ENCODE measurements around the gene KIF24.
"Not testable (repeated sequence)": the region's sequence is repeated elsewhere in the genome, so short reads cannot be mapped to it uniquely, and the experiment has no call there.

KIF24 gene

GRCh38 chr9:34328500-34328986 lies 525 bp downstream of the KIF24 start:
- no peak for DNase-seq (ENCODE audit: low read depth in 2 of 2, low spot score in 1 of 2)

DNA sequence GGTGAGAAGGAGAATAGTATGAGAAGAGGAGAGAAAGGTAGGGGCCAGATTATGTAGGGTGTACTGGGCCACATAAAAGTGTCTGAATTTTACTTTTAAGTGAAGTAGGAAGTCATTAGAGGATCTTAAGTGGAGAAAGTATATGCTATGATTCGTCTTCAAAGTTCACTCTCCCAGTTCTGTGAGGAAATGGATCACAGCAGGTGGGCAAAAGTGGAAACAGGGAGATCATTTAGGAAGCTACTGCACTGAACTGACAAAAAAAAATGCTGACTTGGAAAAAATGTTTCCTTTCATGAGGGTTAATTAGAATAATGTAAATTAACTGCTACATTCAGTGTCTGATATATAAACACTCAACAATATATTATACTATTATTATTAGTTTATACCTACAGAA lies 2.4 kb downstream of the KIF24 start:
- no peak for DNase-seq (ENCODE audit: low read depth in 2 of 2, low spot score in 1 of 2)

- DNase-seq (ENCODE audit: low read depth in 2 of 2, low spot score in 1 of 2), result no peak
Observed at GRCh38 chr9:34322899-34323591, 6.0 kb downstream of the KIF24 start.

DNA sequence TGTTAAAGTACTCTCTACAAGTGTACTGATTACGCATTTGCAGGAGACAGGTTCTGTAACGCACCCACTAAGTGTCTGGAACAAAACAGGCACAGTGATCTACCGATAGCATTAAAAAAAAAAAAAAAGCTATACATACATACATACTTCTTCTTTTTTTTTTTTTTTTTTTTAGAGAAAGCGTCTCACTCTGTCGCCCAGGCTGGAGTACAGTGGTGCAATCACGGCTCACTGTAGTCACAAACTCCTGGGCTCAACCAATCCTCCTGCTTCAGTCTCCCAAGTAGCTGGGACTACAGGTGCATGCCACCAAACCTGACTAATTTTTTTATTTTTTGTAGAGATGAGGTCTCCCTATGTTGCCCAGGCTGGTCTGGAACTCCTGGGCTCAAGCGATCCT lies 7.6 kb downstream of the KIF24 start:
- no peak for DNase-seq (ENCODE audit: low read depth in 2 of 2, low spot score in 1 of 2)

DNA sequence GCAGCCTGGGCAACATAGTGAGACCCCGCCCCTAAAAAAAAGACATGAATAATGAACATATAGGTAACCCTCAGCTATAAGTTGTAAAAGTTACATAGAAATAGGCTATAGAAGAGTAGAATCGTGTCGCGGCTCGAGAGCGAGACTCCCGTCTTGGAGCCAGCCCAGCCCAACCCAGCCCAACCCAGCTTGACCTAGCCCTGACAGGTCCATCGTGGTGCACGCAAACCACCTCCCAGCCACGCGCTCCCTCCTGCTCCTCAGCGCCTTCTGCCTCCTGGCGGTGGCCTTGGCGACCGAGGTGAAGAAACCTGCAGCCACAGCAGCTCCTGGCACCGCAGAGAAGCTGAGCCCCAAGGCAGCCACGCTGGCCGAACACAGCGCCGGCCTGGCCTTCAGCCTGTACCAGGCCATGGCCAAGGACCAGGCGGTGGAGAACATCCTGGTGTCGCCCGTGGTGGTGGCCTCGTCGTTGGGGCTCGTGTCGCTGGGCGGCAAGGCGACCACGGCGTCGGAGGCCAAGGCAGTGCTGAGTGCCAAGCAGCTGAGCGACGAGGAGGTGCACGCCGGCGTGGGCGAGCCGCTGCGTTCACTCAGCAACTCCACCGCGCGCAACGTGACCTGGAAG lies 10.8 kb downstream of the KIF24 start:
- no peak for DNase-seq (ENCODE audit: low read depth in 2 of 2, low spot score in 1 of 2)

- no peak for DNase-seq (ENCODE audit: low read depth in 2 of 2, low spot score in 1 of 2)
Observed at GRCh38 chr9:34317436-34317835, 11.6 kb downstream of the KIF24 start.

DNA sequence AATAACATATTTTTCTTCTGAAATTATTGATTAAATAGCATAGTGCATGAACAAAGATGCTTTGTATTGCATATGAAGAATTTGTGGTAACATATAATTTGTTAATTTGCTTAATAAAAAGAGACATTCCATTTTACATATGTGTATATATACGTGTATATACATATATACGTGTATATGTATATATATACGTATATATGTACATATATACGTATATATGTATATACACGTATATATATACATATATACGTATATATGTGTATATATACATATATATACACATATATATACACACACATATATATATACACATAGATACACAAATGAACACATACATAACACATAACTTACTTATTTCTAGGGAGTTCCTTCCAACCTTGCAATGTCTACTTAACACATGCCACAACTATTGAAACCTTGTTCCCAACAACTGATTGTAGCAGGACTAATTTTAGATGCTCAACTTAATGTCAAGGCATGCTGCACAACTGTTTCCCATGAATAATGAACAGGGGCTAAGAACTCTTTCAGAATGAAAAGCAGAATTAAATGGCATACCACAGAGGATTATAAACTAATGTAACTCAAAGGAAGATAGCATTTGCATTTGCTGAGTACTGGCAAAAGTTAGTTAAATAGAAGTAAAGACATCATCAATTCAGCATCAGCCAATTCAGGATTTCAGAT lies 17.4 kb downstream of the KIF24 start:
- DNase-seq (ENCODE audit: low read depth in 2 of 2, low spot score in 1 of 2), result no peak

GRCh38 chr9:34310215-34310614 lies 18.9 kb downstream of the KIF24 start:
- DNase-seq (ENCODE audit: low read depth in 2 of 2, low spot score in 1 of 2), result no peak

GRCh38 chr9:34308316-34308715 lies 20.8 kb downstream of the KIF24 start:
- DNase-seq (ENCODE audit: low read depth in 2 of 2, low spot score in 1 of 2), result not testable (repeated sequence)

DNA sequence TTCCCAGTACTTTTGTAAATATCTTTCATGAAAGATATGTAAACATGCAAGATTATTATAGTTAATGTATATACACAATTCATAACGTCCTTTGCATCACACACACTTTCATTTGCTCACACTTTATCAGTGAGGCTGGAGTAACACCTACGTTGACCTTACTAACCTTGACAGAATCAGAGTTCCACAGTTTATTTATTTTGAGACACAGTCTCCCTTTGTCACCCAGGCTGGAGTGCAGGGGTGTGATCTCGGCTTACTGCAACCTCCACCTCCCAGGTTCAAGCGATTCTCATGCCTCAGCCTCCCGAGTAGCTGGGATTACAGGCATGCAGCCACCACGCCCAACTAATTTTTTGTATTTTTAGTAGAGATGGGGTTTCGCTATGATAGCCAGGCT lies 28.0 kb downstream of the KIF24 start:
- not testable (repeated sequence) for DNase-seq (ENCODE audit: low read depth in 2 of 2, low spot score in 1 of 2)

GRCh38 chr9:34292552-34292951 lies 36.5 kb downstream of the KIF24 start:
- no peak for DNase-seq (ENCODE audit: low read depth in 2 of 2, low spot score in 1 of 2)

DNA sequence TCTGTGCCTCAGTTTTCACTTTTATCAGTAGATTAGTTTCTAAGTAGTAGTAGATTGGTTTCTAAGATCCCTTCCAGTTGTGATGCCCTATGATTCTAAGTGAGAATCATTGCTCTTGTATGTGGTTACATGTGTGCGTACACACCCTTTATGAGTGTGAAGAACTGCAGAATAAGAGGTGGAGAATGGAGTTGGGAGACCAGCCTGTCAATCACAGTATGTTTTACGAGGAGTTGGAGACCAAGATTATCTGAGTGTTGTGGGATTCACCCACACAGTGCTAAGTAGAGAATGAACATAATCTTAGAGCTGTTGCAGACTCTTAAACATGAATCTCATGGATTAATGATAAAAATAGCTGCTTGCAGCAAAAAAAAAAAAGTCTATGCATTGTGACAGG lies 37.6 kb downstream of the KIF24 start:
- no peak for DNase-seq (ENCODE audit: low read depth in 2 of 2, low spot score in 1 of 2)

DNA sequence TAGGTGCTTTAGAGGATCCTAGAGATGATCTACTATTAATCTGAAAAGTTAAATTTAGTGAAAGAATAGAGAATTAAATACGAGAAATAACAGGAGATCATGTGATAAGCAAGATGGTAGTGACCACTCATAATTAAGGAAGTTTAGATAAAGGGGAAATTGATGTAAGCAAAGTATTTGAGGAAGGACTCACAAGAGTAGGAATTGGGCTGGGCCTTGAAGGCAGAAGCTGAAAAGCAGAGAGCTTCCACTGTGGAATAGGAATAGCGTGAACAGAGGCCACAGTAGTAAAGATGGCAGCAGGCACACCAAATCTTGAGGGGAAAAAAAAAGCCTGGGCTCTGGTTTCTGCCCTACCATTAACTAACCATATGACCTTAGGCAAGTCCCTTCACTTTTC lies 38.0 kb downstream of the KIF24 start:
- no peak for DNase-seq (ENCODE audit: low read depth in 2 of 2, low spot score in 1 of 2)

DNA sequence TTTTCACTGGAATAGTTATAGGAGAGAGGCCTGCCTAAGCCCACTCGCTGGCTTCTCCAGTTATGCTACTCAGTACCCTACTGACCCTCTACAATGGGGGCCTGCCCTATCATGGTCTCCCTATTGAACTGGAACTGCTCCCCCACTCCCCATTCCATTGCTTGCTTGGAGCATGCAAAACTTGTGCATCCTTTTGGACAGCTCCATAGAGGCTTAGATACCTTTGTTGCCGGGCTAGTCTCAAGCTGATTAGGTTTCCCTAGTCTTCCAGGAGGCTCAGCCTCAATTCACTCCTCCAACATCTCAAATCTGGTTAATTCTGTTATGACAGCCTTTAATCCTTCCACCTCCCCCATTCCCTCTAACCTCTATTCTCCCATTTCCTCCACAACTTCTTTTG lies 39.9 kb downstream of the KIF24 start:
- no peak for DNase-seq (ENCODE audit: low read depth in 2 of 2, low spot score in 1 of 2)

GRCh38 chr9:34282096-34282495 lies 47.0 kb downstream of the KIF24 start:
- no peak for DNase-seq (ENCODE audit: low read depth in 2 of 2, low spot score in 1 of 2)

DNA sequence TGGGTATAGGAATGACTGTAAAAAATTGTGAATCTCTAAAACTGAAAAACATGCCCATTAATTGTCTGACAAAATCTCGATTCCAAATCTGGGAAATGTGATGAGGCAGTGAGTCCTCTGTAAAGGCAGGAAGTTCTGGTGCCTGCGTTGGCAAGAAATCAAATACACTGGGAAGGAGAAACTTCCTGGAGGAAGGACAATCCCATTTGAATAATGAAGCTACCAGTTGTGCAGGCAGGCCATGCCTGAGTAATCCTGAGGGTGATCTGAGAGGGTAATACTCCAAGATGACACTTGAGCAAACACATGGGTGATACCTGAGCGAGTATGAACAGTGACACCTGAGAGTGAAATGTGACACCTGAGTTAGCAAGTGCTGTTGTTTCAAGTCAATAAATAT lies 49.7 kb downstream of the KIF24 start:
- DNase-seq (ENCODE audit: low read depth in 2 of 2, low spot score in 1 of 2), result no peak
